HPDE6-E6E7 (cell line): Measurements from ENCODE around the gene FOXS1.

Experiments
- DNase-seq: peaks from one replicate; pipeline ENCODE4 v3.0.0; 2011; ENCODE audit warnings: missing footprints; ENCODE audit errors: extremely low spot score

FOXS1 gene

GRCh38 chr20:31845300-31845863, at the start of gene FOXS1:
TSS of gene FOXS1 (minus strand) at chr20:31845604. CDS start at chr20:31845542, 62 bp downstream.
- no peak for DNase-seq

- DNase-seq: no peak
Observed at GRCh38 chr20:31890646-31891045, 45.2 kb upstream of the FOXS1 start.

- no peak for DNase-seq
Observed at GRCh38 chr20:31883829-31884228, 38.4 kb upstream of the FOXS1 start.

- no peak for DNase-seq
Observed at GRCh38 chr20:31881945-31882344, 36.5 kb upstream of the FOXS1 start.

GRCh38 chr20:31879143-31879987, 34.0 kb upstream of the FOXS1 start:
- DNase-seq: peak; percentile 100

- DNase-seq: no peak
Observed at GRCh38 chr20:31877684-31878083, 32.3 kb upstream of the FOXS1 start.

GRCh38 chr20:31875671-31876070, 30.3 kb upstream of the FOXS1 start:
- DNase-seq: no peak

- DNase-seq: no peak
Observed at GRCh38 chr20:31872406-31872805, 27.0 kb upstream of the FOXS1 start.

GRCh38 chr20:31871618-31871954, 26.2 kb upstream of the FOXS1 start:
- DNase-seq: no peak

GRCh38 chr20:31870726-31871617, 25.6 kb upstream of the FOXS1 start:
- DNase-seq: no peak

GRCh38 chr20:31869942-31870725, 24.7 kb upstream of the FOXS1 start, which contains the start of the genes DUSP15 and TTLL9:
TSS of gene DUSP15 (minus strand) at chr20:31870527. CDS start at chr20:31870337, 190 bp downstream.
TSS of gene TTLL9 (plus strand) at chr20:31870634. CDS start at chr20:31871127, 493 bp downstream.
- DNase-seq: no peak

GRCh38 chr20:31869673-31869941, 24.2 kb upstream of the FOXS1 start:
- no peak for DNase-seq

- no peak for DNase-seq
Observed at GRCh38 chr20:31868853-31869672, 23.7 kb upstream of the FOXS1 start.

- no peak for DNase-seq
Observed at GRCh38 chr20:31866221-31866620, 20.8 kb upstream of the FOXS1 start.

GRCh38 chr20:31864521-31865400, 19.4 kb upstream of the FOXS1 start:
- no peak for DNase-seq

GRCh38 chr20:31863296-31864085, 18.1 kb upstream of the FOXS1 start:
- DNase-seq: no peak

- no peak for DNase-seq
Observed at GRCh38 chr20:31862506-31862905, 17.1 kb upstream of the FOXS1 start.

- no peak for DNase-seq
Observed at GRCh38 chr20:31862157-31862470, 16.7 kb upstream of the FOXS1 start.
